Kidney tubule cell (primary cell): Measurements from ENCODE around the gene CAMTA2.

ENCODE experiments used
- DNase-seq: peaks from one replicate; pipeline ENCODE4 v3.0.0-alpha.2; 2018; ENCODE audit warnings: low spot score

The CAMTA2 gene

DNA sequence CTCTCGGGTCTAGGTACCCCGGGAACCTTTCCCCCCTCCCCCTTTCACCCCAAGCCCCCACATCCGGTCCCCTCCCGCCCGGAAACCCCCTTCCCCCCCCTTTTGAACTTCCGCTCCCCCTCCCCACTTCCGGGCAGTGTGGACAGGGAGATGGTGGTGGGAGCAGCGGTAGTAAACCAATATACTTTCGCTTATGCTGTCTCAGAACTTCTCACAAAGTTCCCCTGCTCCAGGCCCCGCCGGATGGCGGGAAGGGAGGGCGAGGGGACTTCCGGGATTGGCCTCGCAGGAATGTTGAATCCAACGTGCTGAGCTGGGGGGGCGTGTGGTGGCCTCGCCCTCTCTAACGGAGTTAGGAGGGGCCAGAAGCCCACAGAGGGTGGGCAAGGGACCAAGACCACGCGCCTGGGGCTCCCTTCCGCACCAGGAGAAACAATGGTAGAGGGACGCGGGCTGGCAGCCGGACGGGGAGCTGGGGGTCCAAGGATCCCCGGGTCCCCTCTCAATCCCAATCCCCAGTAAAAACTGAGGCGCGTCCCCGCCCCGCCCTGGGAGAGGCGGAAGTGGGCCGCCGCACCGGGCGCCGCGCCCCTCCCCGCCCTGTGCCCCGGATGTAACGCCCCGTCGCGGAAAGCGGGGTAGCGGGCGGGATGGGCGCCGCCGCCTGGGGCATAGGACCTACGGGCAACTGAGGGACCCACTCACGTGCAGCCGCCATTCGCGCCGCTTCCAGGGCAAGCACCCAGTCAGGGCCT is 39.9 kb downstream of the CAMTA2 start:
- DNase-seq: peak; percentile 72

GRCh38 chr17:4947010-4947410 is 40.5 kb downstream of the CAMTA2 start:
- no peak for DNase-seq

- no peak for DNase-seq
Measured at GRCh38 chr17:4946312-4946976, 41.0 kb downstream of the CAMTA2 start.

DNA sequence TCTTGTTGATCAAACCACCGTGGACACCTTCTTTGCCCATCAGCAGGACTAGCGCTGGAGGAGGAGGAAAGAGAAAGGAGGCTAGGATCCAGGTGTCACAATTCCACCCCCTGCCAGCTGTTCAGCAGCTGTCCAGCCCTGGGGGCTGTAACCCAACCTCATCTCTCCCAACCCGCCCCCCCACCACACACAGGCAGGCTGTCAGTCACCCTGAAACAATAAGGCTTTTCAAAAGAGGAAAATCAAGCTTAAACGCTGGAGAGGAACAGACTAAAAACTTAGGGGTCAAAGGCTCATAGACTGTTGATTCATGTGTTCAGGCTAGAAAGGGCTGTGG is 41.6 kb downstream of the CAMTA2 start:
- no peak for DNase-seq

DNA sequence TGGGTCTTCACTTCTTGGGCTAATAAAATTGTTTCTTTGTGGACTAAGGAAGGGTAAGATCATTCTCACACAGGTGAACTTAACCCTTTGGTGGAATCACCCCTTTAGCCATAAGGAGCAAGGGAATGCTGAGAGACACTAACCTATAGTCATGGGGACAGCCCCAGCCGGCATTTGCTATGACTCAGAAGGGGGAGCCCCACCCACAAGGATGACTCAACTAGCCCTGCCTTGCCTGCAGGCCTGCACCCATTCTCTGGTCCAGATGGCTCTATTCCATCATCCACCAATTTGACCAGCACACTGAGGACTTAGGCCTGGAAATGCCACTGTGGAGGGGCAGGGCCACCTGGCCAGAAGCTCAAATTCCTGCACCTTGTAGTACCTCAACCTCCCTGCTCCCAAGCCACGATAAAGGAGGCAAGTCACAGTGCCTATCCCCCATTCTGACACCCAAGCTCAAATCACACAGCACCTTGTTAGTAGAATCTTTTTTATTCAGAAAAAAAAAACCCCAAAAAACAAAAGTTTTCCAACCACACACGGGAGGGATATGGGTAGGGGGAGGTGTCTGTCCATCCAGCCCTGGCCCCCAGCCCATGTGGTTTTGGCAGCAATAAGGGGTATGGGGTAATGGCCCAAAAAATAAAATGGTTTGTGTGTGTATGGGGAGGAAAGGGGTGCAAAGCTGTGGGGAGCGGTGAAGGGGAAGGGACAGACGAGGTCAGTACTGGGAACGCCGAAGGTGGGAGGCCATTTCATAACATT is 42.1 kb downstream of the CAMTA2 start:
- DNase-seq: peak; percentile 95

GRCh38 chr17:4944554-4945175 is 42.8 kb downstream of the CAMTA2 start:
- peak; percentile 26 for DNase-seq

GRCh38 chr17:4944163-4944553 is 43.3 kb downstream of the CAMTA2 start:
- no peak for DNase-seq

DNA sequence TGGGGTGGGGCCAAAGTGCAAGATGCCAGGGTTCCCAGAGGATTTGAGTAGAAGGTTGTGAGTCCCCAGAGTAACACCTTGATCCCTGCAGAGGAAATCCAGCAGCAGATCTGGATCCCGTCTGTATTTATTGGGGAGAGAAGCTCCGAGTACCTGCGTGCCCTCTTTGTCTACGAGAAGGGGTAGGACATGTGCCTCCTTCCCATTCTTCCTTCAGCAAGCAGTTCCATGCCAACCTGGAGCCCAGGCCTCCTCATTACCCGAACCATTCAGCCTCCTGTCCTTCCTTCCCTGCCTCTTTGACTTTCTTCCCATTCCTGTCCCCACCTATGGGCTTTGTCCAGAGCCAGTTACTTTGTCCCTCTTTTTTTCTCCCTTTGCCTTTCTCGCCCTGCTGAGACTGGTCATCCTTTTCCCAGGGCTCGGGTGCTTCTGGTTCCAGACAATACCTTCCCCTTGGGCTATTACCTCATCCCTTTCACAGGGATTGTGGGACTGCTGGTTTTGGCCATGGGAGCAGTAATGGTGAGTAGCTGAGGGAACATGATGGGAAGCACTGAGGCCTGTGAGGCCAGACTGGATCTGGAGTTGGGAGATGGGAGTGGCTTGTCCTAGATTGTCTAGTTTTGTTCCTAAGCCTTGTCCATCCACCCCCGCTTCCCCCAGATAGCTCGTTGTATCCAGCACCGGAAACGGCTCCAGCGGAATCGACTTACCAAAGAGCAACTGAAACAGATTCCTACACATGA is 44.5 kb downstream of the CAMTA2 start:
- no peak for DNase-seq

DNA sequence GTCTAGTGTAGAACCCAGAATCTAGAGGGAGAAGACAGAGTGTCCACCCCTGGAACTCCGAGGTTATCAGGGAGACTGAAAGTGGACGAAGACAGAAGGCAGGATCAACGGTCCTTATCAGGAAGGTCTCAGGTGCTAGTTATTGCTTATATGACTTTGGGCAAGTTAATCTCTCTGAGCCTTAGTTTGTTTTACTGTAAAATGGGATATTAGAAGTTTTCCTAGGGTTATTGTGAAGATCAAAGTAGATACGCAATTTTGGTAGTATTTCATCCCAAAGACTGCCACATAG is 46.2 kb downstream of the CAMTA2 start:
- DNase-seq: no peak

DNA sequence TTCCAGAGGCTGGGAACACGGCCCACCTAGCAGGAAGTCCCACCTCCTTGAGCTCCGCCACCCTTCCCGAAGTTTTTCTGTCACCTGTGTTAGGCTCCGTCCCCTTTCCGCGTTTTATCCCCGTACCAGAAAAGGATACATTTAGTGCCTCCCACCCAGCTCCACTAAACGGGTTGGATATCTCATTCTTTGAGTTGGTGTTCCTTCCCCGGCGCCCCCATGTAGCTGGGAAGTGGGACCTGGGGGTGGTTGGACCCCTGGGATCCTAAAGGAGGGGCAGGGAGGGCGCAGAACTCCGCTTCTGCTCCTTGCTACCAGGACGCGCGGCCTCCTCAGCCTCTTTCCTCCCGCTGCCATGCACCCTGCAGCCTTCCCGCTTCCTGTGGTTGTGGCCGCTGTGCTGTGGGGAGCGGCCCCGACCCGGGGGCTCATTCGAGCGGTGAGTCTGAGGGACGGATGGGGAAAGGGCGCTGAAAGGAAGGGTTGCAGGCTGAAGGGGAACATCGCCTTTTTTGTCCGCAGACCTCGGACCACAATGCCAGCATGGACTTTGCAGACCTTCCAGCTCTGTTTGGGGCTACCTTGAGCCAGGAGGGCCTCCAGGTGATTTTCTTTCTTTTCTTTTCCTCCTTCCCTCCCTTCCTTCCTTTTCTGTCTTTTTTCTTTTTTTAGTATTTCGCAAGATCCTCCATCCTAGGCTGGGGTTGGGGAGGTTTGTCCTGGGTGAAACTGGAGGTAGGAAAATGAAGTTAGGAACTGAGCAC is 46.7 kb downstream of the CAMTA2 start:
- DNase-seq: peak; percentile 92

DNA sequence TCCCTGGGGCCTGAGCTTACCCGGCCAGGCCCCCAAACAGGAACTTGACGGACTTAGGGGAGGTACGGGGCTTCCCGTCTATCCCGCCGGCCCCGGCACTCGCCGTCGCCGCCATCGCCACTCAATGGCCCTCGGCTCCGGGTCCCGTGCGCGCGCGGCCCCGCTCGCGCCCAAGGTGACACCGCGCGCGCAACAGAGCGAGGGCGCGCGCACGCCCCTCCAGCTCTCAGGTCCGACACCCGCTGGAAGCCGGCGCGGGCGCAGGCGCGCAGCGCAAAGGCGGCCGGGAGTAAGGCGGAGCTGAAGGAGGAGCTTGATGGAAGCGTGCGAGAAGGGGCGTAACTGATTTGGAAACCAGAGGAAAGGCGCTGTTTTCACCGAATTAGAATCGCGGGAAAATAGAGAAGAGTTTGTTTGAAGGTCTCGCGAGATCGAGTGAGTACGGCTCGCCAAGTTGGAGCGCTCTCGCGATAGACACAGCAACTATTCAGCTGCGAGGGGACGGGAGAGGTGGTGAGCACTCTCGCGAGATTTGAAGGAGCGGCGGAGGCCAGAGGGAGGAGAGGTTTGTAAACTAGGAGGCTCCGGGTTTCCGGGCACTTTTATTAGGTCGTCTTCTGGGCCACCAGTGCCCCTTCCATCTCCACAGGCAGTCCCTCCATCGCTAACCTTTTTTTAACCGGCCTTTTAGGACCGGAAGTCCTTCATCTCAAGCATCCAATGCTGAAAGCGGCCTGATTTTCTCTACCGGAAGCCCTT is 47.5 kb downstream of the CAMTA2 start, which contains the start of the genes RNF167 and SLC25A11:
RNF167 (plus strand) TSS at position 473 of the 759 bp plus-strand sequence. CDS start 642 bp downstream, outside the sequence.
SLC25A11 (minus strand) TSS at position 251 of the 759 bp plus-strand sequence; CDS start at position 115, 136 bp downstream.
- DNase-seq: peak; percentile 99

GRCh38 chr17:4939546-4939795 is 48.0 kb downstream of the CAMTA2 start:
- DNase-seq: no peak

GRCh38 chr17:4938688-4939545 is 48.6 kb downstream of the CAMTA2 start:
- peak; percentile 26 for DNase-seq

GRCh38 chr17:4938069-4938491 is 49.4 kb downstream of the CAMTA2 start:
- DNase-seq: no peak

DNA sequence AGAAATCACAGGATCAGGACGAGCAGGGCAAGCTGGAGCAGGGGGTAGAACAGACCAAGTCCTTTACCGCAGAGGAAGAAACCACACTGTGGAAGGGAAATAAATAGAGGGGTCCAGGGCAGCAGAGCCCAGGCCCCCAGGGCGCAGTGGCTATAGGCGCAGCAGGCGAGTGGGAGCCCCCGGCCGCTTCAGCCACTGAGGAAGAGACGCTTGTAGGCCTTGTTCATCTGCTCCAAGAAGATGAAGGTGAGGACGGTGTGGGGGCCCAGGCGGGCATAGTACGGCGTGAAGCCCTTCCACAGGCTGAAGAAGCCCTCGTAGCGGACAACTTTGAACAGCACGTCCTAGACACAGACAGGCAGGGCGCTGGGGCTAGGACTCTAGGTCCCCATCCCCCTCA is 49.9 kb downstream of the CAMTA2 start:
- DNase-seq: no peak

DNA sequence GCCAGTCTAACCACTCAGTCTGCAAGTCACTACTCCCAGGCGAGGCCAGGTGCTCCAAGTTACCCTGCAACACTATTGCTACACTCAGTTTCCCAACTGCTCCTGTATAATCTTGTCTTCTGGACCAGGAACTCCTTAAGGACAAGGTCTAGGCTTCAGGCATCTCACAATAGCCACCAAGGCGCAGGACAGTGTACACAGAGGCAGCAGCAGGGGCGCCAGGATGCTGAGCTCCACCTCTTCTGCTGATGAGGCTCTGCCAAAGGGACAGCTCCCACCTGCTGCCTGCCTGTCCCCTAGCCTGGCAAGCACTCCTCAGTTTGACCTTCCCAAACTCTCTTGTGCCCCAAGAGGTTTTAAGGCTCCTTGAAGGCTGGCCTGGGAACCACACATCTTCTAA is 51.0 kb downstream of the CAMTA2 start:
- DNase-seq: no peak

DNA sequence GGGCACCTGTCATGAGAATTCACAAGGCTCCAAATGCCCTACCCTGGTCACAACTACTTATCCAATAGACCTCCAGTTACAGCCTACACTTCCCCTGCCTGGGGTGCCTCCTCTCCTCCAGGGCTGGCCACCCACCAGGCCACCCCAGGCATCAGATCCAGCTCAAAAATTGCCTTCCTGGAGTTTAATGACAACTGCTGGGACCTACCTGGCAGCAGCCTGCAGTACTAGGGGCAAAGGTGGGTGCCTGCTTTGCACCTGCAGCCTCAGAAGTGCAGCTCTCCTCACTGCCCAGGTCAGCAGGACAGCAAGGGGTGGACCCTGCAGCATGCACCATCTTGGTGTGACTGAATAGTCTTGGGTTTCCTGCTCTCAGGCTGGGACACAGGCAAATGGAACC is 51.8 kb downstream of the CAMTA2 start:
- no peak for DNase-seq

DNA sequence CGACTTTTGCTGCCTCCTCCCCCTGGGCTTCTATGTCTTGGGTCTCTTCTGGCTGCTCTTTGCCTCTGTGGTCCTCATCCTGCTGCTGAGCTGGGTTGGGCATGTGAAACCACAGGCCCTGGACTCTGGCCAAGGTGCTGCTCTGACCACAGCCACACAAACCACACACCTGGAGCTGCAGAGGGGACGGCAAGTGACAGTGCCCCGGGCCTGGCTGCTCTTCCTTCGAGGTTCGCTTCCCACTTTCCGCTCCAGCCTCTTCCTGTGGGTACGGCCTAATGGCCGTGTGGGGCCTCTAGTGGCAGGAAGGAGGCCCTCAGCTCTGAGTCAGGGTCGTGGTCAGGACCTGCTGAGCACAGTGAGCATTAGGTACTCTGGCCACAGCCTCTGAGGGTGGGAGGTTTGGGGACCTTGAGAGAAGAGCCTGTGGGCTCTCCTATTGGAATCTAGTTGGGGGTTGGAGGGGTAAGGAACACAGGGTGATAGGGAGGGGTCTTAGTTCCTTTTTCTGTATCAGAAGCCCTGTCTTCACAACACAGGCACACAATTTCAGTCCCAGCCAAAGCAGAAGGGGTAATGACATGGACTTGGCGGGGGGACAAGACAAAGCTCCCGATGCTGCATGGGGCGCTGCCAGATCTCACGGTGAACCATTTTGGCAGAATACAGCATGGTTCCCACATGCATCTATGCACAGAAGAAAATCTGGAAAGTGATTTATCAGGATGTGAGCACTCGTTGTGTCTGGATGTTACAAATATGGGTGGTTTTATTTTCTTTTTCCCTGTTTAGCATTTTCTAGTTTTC is 53.1 kb downstream of the CAMTA2 start:
- peak; percentile 89 for DNase-seq

DNA sequence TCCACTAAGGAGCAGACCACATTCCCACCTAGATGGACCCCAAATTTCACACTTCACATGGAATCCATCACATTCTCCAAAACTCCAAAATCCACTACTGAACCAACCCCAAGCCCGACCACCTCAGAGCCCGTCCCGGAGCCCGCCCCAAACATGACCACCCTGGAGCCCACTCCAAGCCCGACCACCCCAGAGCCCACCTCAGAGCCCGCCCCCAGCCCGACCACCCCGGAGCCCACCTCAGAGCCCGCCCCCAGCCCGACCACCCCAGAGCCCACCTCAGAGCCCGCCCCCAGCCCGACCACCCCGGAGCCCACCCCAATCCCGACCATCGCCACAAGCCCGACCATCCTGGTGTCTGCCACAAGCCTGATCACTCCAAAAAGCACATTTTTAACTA is 53.8 kb downstream of the CAMTA2 start:
- no peak for DNase-seq
